GM18499 (cell line): ENCODE measurements around the gene CCDC27.

Source experiments
- ATAC-seq: cut with Tn5 transposase; IDR thresholded peaks from one replicate; pipeline ENCODE4 v1.9.1; 2021; ENCODE audit warnings: moderate number of reproducible peaks; ENCODE audit not compliant: insufficient read depth, unreplicated experiment

The CCDC27 gene

GRCh38 chr1:3773572-3774275 is 21.5 kb downstream of the CCDC27 start:
- no peak for ATAC-seq

- ATAC-seq = no peak
Measured at GRCh38 chr1:3774276-3774945, 22.2 kb downstream of the CCDC27 start.

- no peak for ATAC-seq
Measured at GRCh38 chr1:3774946-3775489, 22.8 kb downstream of the CCDC27 start.

- ATAC-seq = no peak
Measured at GRCh38 chr1:3775490-3776230, 23.4 kb downstream of the CCDC27 start.

DNA sequence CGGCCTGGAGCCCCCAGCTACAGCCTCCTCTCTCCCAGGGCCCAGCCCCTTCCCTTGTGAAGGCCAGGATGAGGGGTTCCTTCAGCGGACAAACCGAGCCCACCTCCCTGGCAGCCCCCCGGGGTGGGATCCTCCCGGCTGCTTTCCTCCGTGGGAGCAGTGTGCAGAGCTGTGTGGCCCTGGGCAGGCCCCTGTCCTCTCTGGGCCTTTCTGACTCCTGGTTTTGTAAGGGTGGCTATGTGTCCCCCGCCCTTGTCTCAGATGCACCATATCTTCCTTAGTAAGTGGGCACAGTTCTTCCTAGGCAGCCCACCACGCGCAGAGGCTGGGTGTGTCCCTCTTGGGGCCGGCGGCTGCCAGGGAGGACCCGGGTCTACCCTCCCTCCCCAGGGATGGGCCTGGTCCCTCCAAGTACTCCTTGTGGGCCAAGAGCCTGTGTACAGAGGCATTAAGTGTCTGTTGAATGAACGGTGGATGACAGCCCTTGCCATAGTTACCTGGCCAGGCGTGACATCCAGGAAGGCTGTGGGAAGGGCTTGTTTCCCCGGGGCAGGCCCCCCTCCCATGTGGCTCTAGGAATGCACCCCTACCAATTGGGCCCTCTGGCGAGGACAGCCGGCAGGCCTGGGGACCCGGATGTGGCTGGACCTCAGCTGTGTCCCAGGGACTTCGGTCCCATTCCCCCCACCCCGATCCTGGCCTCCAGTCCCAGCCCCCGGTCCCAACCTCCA is 24.1 kb downstream of the CCDC27 start:
- no peak for ATAC-seq

DNA sequence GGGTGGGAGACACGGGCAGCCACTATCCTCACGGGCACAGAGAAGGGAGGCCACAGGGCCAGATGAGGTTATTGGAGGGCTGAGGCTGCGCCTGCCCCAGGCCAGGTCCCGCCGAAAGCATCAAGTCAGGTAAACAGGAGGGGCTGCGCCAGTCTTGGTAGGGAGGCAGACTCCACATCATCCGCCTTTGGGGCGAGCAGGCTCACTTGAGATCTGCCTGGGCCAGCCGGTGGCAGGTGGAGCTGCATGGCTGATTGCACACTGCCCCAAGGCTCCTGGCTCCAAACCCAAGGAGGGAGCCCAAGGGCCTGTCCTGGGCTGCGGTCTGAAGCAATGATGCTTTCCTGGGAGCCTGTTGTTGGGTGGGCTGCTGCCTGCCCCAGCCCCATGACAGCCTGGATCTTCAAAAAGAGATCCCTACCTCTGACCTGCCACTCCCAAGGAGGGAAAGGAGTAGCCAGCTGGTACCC is 24.9 kb downstream of the CCDC27 start:
- ATAC-seq = no peak

DNA sequence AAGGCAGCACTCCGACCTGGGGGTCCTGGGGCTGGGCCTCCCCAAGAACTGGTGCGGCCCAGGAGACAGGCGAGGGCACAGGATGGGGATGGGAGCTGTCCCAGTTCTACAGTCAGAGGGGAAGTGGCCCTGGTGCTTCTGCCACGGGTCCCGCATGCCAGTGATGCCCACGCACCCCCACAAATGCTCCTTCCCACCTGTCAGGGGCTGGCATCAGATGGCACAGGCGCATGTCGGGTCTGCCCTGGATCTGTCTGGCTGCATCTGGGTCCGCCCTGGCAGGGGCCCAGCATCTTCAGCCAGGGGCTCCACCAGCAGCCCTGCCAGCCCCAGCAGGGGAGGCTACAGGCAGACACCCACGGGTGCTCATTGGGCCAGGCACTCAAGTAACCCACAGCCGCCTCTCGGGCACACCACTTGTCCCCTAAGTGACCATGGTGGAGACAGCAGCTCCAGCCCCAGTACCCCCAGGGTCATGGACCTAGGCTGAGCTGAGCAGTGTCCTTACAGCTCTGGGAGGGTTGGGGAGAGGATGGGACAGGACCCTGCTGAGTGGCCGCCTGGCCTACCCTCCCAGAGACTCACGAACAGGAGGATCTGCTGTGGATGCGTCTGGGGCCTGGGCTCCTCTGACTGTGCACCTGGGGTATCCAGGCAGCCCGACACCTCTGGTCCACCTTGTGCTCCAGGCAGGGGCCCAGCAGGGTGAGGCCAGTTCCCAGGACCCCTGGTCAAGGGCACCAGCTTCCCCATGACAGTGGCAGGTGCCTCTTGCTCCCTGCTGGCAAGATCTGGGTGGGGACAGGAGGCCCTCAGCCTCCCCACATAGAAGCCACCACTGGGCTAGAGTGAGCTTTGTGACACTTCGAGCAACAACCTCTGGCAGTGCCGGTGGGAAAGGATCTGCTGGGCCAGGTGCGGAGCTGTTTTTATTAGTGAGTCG is 25.7 kb downstream of the CCDC27 start:
- no peak for ATAC-seq

GRCh38 chr1:3778590-3779264 is 26.5 kb downstream of the CCDC27 start:
- no peak for ATAC-seq

GRCh38 chr1:3779265-3779911 is 27.1 kb downstream of the CCDC27 start:
- ATAC-seq = no peak

DNA sequence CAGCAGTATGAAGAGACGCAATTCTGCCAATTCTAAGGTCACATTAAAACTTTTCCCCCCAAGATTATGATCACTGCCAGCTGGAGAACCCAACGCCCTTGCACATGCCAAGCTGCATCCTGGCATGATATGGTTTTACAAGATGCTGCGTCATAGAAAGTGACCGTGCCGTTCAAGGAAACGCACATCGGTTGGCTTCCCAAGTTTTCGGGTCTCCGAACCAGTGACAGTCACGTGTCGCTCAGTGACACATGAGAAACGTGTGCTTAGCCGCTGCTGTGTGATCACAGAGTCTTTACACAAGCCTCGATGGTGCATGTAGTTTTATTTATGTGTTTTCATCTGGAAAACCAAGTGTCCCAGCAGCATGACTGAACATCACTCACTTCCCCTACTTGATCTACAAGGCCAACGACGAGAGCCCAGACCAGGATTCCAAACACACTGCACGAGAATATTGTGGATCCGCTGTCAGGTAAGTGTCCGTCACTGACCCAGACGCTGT is 27.7 kb downstream of the CCDC27 start:
- no peak for ATAC-seq

GRCh38 chr1:3780901-3781300 is 28.7 kb downstream of the CCDC27 start:
- ATAC-seq = no peak

DNA sequence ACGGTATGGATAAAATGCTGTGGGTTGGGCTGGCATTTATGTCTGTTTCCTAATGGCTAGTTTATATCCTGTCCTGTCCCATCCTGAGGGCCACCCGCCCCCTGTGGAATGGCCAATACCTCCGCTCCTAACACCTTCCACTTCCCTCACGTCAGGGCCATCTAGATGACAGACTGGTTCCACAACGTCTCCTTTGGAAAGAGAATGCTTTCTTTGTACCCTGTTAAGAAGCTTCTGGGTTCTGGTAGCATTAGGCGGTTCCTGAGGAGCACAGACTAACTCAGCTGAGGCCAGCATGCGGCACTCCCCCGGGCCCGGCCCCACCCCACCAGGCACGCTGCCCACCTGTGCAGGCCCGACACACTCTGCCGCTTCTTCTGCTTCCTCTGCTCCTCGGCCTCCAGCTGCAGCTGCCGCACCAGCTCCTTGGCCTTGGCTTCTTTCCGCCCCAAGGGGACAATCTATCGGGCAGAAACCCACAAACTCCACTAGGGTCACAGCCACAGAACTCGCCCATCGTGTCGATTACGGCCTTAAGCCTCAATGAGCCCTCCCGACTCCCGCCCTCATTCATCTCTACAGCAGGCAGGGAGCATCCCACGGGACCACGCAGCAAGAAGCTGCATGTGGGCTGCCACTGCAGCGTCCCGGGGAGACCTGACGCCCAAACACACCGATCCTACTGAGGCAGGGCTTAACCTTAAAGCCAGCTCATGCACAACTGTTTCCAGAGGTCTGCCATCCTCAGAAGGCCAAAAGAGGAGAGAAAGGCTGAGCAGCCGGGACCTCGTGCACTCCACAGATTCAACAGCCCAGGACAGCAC is 31.6 kb downstream of the CCDC27 start:
- no peak for ATAC-seq

DNA sequence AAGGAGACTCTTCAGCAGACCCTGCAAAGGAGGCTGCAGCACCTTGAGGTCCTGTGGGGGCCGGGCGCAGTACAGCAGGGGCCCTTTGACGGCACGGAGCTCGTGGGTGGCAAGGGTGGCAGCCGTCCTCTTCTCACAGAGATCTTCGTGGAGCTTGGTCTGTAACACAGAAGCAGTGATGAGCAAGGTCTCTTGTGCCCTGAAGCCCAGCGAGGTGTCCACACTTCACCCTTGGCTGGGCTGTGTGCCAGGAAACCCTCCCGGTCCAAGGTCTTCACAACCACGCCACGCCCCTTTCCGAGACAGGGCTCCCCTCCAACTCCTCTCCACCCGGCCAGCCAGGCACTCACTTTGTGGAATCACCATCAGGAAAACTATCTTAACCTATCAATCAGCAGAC is 32.8 kb downstream of the CCDC27 start:
- ATAC-seq = no peak

DNA sequence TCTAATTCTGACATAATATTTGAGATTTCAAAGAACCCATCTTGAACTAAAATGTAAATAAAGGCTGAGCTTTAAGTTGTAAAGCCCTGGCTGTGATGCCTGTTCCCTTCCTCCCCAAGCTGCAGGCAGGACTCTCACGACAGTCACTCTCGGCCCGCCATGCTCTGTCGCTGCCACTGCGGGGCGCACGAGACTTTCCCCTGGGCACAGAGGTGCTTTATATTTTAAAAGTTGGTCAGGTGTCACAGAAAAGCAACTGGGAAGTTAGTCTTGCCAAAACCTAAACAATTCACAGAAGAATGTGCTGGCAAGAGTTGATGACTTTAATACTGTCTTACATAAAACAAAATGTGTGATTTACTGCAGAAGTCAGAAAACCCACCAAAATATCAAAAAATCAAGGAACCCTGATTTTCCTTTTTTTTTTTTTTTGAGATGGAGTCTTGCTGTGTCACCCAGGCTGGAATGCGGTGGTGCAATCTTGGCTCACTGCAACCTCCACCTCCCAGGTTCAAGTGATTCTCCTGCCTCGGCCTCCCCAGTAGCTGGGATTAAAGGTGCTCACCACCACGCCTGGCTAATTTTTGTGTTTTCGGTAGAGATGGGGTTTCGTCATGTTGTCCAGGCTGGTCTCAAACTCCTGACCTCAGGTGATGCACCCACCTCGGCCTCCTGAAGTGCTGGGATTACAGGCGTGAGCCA is 33.4 kb downstream of the CCDC27 start:
- ATAC-seq = no peak

DNA sequence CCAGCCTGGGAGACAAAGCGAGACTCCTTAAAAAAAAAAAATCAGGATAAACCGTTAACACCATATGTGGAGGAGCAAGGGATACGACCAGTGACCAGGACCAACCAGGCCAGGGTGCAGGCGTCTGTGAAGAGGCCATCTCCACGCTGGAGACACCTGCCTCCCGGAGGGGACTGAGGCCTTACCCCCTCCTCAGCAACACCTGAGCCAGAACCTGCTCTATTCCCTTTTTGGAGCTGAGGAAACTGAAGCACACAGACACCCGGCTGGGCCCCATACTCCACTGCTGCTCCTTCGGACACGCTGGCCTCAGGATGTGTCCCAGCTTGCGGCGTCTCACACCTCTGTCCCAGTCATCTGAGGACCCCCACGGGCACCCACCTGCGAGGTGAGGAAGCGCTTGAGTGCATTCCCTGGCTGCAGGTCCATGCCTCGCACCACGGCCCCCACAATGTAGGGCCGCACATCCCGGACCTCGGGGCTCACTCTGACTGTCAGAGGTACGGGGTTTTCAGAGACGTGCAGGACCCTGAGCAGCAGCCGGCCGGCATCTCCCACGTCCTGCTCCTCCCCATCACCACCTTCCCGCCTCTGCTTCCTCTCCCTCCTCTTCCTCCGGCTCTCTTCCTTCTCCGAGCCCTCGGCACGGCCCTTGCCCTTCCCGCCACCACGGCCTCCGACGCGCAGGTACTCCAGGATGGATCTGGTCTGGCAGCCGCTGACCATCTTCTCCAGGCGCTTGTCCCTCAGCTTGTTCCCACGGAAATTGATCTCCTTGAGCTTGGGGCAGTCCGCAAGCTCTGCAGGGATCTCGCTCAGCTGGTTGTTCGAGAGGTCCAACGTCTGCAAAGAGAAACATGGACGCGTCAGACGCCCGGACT is 34.5 kb downstream of the CCDC27 start:
- no peak for ATAC-seq

- no peak for ATAC-seq
Measured at GRCh38 chr1:3787349-3787715, 35.1 kb downstream of the CCDC27 start.
